Tibial nerve (tissue), 4 donors: ENCODE data around the gene GAP43.

Source experiments
- CTCF ChIP-seq, 5 experiments: fragments of 200-600 bp in 3 of 5; fragments of 450-650 bp in 2 of 5; sonication (generic) in 3 of 5; IDR thresholded peaks; one replicate each; pipeline ENCODE4 v1.5.1; 2016 to 2019; ENCODE audit warnings: antibody characterized with exemption in 5 of 5, mild to moderate bottlenecking in 3 of 5, moderate library complexity in 2 of 5
- EP300 ChIP-seq, 2 donors: sonication (generic); formaldehyde crosslinking; IDR thresholded peaks; one replicate each; pipeline ENCODE4 v1.6.1; 2017; ENCODE audit warnings: antibody characterized with exemption in 2 of 2, mild to moderate bottlenecking in 1 of 2
- POLR2A ChIP-seq, 2 donors: fragments of 450-650 bp; IDR thresholded peaks; one replicate each; pipeline ENCODE4 v1.6.1; 2017; ENCODE audit warnings: antibody characterized with exemption in 2 of 2, mild to moderate bottlenecking in 2 of 2, moderate library complexity in 2 of 2

DNA sequence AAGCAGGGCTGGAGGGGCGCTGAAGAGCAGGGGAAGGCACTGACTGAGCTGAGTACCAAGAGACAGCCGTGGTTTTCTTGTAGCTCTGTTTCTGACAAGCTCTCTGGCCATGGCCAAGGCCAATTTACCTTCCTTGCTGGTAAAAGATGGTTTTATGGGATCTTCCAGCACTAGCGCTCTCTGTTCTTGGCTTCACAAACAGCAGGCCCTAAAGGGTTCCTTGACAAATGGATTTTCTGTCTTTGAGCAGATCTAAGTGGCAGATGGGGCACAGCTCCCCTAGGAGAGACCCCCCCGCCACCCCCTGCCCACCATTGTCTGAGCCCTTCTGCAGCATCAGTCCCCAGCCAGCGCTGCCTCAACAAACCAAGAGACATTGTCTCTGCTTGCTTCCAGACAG, 66.6 kb downstream of the GAP43 start:
- no peak for TF ChIP-seq CTCF (IDR thresholded peaks at IDR 0.05)
- TF ChIP-seq POLR2A (IDR thresholded peaks at IDR 0.05), result no peak
- no peak for TF ChIP-seq EP300 (IDR thresholded peaks at IDR 0.05)
